GM20000 (cell line): Measurements from ENCODE around the gene FAIM2.

Experiments
- DNase-seq: peaks from one replicate; pipeline ENCODE4 v3.0.0; 2012; ENCODE audit warnings: low spot score
- TF ChIP-seq, protein P1 (sequence below): IDR thresholded peaks from 2 replicates; pipeline ENCODE4 v1.5.1; 2012; ENCODE audit warnings: mild to moderate bottlenecking, control low read depth; ENCODE audit errors: extremely low read depth, missing control alignments

The FAIM2 gene

DNA sequence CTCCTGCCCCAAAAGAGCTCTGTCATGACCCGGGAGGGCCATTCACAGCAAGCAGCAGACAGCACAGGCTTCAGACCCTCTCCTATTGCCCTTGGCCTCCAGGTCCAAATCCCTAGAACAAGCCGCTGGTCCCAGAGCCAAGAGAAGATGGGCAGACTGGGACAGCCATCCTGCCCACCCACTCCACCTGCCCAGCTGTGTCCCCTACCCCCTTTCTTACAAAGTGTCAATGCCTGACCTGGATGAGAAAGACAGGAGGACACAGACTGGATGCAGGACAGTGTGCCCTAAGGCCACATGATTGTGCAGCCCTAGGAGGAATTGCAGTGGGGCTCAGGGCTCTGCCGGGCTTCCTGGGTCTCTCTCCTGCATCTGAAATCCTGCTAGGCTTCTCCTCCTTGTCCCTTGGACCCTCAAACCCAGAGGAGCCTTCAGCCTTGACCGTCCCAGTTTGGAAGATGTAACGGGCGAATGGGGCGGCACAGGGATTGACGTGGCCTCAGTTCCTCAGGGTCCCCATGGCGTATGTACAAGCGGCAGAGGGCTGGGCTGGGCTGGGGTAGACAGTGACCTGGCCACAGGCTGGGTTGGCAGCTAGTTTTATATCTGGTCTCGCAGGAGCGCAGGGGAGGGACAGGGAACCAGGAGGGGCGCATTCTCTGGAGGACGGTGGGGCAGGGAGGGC lies 33.7 kb downstream of the FAIM2 start:
- TF ChIP-seq, protein P1, sequence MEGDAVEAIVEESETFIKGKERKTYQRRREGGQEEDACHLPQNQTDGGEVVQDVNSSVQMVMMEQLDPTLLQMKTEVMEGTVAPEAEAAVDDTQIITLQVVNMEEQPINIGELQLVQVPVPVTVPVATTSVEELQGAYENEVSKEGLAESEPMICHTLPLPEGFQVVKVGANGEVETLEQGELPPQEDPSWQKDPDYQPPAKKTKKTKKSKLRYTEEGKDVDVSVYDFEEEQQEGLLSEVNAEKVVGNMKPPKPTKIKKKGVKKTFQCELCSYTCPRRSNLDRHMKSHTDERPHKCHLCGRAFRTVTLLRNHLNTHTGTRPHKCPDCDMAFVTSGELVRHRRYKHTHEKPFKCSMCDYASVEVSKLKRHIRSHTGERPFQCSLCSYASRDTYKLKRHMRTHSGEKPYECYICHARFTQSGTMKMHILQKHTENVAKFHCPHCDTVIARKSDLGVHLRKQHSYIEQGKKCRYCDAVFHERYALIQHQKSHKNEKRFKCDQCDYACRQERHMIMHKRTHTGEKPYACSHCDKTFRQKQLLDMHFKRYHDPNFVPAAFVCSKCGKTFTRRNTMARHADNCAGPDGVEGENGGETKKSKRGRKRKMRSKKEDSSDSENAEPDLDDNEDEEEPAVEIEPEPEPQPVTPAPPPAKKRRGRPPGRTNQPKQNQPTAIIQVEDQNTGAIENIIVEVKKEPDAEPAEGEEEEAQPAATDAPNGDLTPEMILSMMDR, result no peak
- no peak for DNase-seq

GRCh38 chr12:49868952-49869815 lies 34.5 kb downstream of the FAIM2 start:
- TF ChIP-seq, protein P1, result no peak
- DNase-seq, result no peak

GRCh38 chr12:49868449-49868848 lies 35.3 kb downstream of the FAIM2 start:
- DNase-seq, result no peak

DNA sequence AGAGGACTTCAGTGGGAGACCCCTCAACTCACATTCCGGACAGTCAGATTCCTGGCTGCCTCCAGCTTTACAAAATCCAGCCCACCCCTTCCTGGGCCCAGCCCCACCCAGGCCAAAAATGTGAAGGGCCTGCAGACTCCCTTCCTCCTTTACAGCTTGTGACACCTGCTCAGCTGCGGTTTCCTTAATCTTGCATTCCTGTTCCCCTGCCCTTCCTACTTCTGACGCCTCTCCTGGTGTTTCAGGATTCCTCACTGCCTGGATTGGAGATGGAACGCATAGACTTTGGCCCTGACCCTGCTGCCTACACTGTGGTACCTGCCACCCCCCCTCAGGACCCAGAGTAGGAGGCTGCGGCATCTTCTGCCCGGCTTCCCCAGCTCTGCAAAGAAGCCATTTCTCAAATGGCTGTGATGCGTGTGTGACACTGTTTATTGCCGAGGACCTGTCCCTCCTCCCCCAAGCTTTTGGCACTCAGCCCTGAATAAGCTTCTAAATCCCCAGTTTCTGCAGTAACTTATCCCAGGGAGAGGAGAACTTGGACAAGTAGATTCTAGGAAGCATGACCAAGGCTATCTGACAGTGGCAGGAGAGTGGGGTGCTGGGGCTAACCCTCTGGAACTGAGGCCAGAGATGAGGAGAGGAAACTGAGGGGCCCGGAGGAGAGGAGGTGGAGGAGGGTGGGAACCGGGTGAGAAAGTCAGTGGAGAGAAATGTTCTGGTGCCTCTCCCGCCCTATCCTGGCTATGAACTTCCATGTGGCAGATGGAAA lies 35.9 kb downstream of the FAIM2 start:
- TF ChIP-seq, protein P1, result no peak
- no peak for DNase-seq

More at GRCh38 chr12:49868449-49868848, 35.3 kb downstream of the FAIM2 start:
- TF ChIP-seq, protein P1, result no peak

GRCh38 chr12:49866859-49867569 lies 36.7 kb downstream of the FAIM2 start:
- TF ChIP-seq, protein P1, result peak; percentile 97
- DNase-seq, result peak; percentile 92

- TF ChIP-seq, protein P1, result no peak
- no peak for DNase-seq
Observed at GRCh38 chr12:49865782-49866135, 37.9 kb downstream of the FAIM2 start.
